Vagina (tissue), 2 donors: ENCODE results near the gene GAB2. TPM values are rescaled to one million over a fixed set of nuclear protein-coding genes. Genes with fewer than 3 reads are reported as not detected.

ENCODE experiments used
- DNase-seq, 2 donors: peaks; one replicate each; pipeline ENCODE4 v3.0.0-alpha.2; 2017; ENCODE audit errors: extremely low spot score in 2 of 2
- H3K27ac ChIP-seq: fragments of 200-600 bp; sonication (generic); one replicate; pipeline ENCODE4 v1.5.1; 2019
- H3K27me3 ChIP-seq: fragments of 200-600 bp; sonication (generic); one replicate; pipeline ENCODE4 v1.5.1; 2019
- H3K36me3 ChIP-seq, 2 donors: fragments of 200-600 bp; sonication (generic); one replicate each; pipeline ENCODE4 v1.5.1; 2017 to 2019
- H3K4me1 ChIP-seq: fragments of 200-600 bp; sonication (generic); one replicate; pipeline ENCODE4 v1.5.1; 2019
- H3K4me3 ChIP-seq, 2 donors: fragments of 200-600 bp; sonication (generic); 1 replicate in 1 of 2; 2 replicates in 1 of 2; pipeline ENCODE4 v1.5.1; 2016 to 2019
- H3K9me3 ChIP-seq: fragments of 200-600 bp; sonication (generic); one replicate; pipeline ENCODE4 v1.5.1; 2019
- POLR2A ChIP-seq, 2 donors: fragments of 450-650 bp; IDR thresholded peaks; one replicate each; pipeline ENCODE4 v1.6.1; 2017; ENCODE audit warnings: antibody characterized with exemption in 2 of 2, mild to moderate bottlenecking in 2 of 2, moderate library complexity in 2 of 2
- POLR2AphosphoS5 ChIP-seq, 2 donors: sonication (generic); formaldehyde crosslinking; IDR thresholded peaks; one replicate each; pipeline ENCODE4 v1.9.0; 2017; ENCODE audit warnings: antibody characterized with exemption in 2 of 2, mild to moderate bottlenecking in 2 of 2, low read depth in 1 of 2; ENCODE audit not compliant: insufficient read depth in 1 of 2
- intact Hi-C: fragments of 100-400 bp; cut with DNase I; formaldehyde crosslinking; loops from one replicate; pipeline ENCODE4 v1.15.1; 2023
- total RNA-seq: library from RNA; depleted of rRNA; stranded (reverse); fragments of >200 nt; gene quantifications from one replicate; pipeline ENCODE4 v1.2.3, GENCODE V29; 2016
- TF ChIP-seq, protein P1 (sequence below), 3 experiments: fragments of 450-650 bp in 2 of 3; fragments of 200-600 bp in 1 of 3; sonication (generic) in 1 of 3; IDR thresholded peaks; one replicate each; pipeline ENCODE4 v1.5.1; 2017 to 2019; ENCODE audit warnings: antibody characterized with exemption in 3 of 3, mild to moderate bottlenecking in 2 of 3, moderate library complexity in 2 of 3

Gene GAB2
- total RNA-seq, 1 donor from 2014 or later: 24.6 TPM

DNA sequence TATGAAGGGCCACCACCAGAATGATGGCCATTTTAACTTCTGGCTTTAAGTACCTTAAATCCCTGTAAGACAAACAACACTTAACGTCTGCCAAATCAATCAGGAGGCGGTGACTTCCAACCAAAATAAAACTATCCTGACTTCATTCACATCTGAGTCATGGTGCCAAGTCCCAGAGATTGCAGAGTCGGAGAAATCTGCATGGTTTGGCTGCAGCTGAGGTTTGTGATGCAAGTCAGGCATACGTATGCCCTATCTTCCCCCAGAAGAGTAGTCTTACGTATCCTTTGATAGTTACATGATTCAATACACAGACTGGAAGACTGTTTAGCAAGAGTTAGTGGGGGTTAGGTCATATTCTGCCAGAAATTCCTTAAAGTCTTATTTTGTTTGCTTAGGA, 1.7 kb upstream of the GAB2 start:
- no peaks in the 10 kb centered on the region for H3K27me3 ChIP-seq
- H3K4me1 ChIP-seq: peaks cover 43% of the 10 kb centered on the region
- TF ChIP-seq, protein P1, sequence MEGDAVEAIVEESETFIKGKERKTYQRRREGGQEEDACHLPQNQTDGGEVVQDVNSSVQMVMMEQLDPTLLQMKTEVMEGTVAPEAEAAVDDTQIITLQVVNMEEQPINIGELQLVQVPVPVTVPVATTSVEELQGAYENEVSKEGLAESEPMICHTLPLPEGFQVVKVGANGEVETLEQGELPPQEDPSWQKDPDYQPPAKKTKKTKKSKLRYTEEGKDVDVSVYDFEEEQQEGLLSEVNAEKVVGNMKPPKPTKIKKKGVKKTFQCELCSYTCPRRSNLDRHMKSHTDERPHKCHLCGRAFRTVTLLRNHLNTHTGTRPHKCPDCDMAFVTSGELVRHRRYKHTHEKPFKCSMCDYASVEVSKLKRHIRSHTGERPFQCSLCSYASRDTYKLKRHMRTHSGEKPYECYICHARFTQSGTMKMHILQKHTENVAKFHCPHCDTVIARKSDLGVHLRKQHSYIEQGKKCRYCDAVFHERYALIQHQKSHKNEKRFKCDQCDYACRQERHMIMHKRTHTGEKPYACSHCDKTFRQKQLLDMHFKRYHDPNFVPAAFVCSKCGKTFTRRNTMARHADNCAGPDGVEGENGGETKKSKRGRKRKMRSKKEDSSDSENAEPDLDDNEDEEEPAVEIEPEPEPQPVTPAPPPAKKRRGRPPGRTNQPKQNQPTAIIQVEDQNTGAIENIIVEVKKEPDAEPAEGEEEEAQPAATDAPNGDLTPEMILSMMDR (IDR thresholded peaks at IDR 0.05): no peak
- TF ChIP-seq POLR2A (IDR thresholded peaks at IDR 0.05): no peak
- TF ChIP-seq POLR2AphosphoS5 (IDR thresholded peaks at IDR 0.05; ENCODE audit: insufficient read depth in 1 of 2, low read depth in 1 of 2): no peak
- DNase-seq: peak in 1 of 2 donors; percentile 91
- intact Hi-C loops: loop anchor here (5.0 to 10.0 kb wide), 3 partner anchors 105 to 195 kb away; no protein-coding TSS in a partner anchor
- H3K27ac ChIP-seq: peak overlapping the region; percentile 98
- no peaks in the 10 kb centered on the region for H3K36me3 ChIP-seq
- H3K4me3 ChIP-seq: no peak overlapping the region
- H3K9me3 ChIP-seq: no peaks in the 10 kb centered on the region

DNA sequence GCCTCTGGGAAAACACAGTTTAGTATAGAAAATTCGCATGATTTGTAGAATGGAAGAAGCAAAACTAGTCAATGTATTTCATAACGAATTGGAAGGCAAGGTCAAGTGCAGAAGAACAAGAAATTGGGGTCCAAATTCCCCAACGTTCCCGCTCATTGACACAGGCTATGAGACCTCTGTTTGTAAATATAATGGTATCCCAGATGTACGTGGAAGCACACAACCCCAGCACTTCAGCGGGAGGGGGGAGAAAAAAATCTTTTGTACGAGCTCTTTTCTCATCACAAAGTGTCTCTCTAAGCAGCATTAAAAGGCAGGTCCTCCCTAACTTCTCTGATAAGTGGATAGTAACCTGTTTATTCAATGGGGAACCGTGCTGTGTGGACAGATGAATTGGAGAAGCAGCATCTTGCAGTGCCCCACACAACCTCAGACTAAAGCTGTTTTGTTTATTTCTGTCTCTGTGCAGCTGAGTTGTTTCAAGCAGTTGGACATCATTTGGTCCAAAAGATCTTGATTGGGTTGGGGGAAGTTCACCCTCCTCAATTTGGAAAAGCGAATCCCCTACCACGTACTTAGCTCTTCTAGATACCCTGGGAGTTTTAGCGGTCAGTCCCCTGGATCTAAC, 1.1 kb upstream of the GAB2 start:
- Histone ChIP-seq H3K27me3 (no peaks in the 10 kb centered on the region), H3K4me3 (peak overlapping the region; percentile 81 to 98), H3K27ac (peak overlapping the region; percentile 98), H3K36me3 (no peaks in the 10 kb centered on the region), H3K4me1 (peaks cover 43% of the 10 kb centered on the region), H3K9me3 (no peaks in the 10 kb centered on the region)
- TF ChIP-seq POLR2AphosphoS5 (IDR thresholded peaks at IDR 0.05; ENCODE audit: insufficient read depth in 1 of 2, low read depth in 1 of 2) (no peak), POLR2A (IDR thresholded peaks at IDR 0.05) (no peak)
- TF ChIP-seq, protein P1 (IDR thresholded peaks at IDR 0.05): no peak
- no peak for DNase-seq
- intact Hi-C loops: loop anchor here (5.0 to 10.0 kb wide), 3 partner anchors 104 to 194 kb away; no protein-coding TSS in a partner anchor

DNA sequence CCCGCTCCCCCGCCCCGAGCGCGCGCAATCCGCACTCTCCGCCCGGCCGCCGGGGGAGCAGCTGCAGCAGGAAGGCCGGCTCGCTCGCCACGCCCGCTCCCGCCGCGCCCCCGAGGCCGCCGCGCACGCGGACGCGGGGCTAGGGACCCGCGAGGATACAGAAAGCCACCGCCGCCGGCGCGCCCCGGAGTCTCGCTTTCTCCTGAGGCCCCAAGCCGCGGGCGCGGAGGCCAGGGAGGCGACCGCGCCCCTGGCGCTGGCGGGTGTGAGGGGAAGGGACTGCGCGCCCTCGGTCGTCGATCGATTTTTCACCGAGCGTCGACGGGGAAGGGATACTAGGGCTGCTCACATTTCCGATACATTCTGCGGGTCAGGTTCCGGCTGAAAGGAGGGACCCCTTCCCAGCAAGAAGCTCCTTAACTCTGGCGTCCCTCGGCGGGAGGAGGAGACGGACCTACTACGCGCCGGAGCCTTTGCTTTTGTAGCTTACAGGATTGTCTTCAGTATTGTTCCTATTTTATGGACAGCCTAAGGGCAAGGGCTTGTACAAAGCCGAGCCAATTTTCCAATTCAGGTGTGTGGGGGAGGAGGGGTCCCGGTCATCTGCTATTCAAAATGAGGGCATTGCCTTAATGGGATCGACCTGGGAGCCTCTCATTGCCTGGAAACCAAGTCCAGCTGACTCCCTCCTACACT, 416 bp upstream of the GAB2 start:
- no peaks in the 10 kb centered on the region for H3K9me3 ChIP-seq
- H3K4me3 ChIP-seq: peak overlapping the region; percentile 81 to 98
- H3K36me3 ChIP-seq: no peaks in the 10 kb centered on the region
- H3K4me1 ChIP-seq: peaks cover 50% of the 10 kb centered on the region
- H3K27me3 ChIP-seq: no peaks in the 10 kb centered on the region
- peak overlapping the region; percentile 98 for H3K27ac ChIP-seq
- DNase-seq: no peak
- intact Hi-C loops: loop anchor here (5.0 to 10.0 kb wide), 3 partner anchors 103 to 193 kb away; no protein-coding TSS in a partner anchor
- TF ChIP-seq POLR2AphosphoS5 (IDR thresholded peaks at IDR 0.05; ENCODE audit: insufficient read depth in 1 of 2, low read depth in 1 of 2): peak in 1 of 2 donors; percentile 78
- TF ChIP-seq, protein P1 (IDR thresholded peaks at IDR 0.05): peak in 1 of 3 experiments; percentile 4
- TF ChIP-seq POLR2A (IDR thresholded peaks at IDR 0.05): peak in 1 of 2 donors; percentile 78

- TF ChIP-seq POLR2A (IDR thresholded peaks at IDR 0.05) (peak in 1 of 2 donors; percentile 69), POLR2AphosphoS5 (IDR thresholded peaks at IDR 0.05; ENCODE audit: insufficient read depth in 1 of 2, low read depth in 1 of 2) (peak; percentile 27 to 93)
- TF ChIP-seq, protein P1 (IDR thresholded peaks at IDR 0.05): peak in 1 of 3 experiments; percentile 48
- Histone ChIP-seq H3K27me3 (no peaks in the 10 kb centered on the region), H3K9me3 (no peaks in the 10 kb centered on the region), H3K27ac (peak overlapping the region; percentile 98), H3K36me3 (no peaks in the 10 kb centered on the region), H3K4me1 (peaks cover 53% of the 10 kb centered on the region), H3K4me3 (peak overlapping the region; percentile 81 to 98)
- peak in 1 of 2 donors; percentile 97 for DNase-seq
- intact Hi-C loops: loop anchor here (5.0 to 10.0 kb wide), 3 partner anchors 102 to 192 kb away; no protein-coding TSS in a partner anchor
Observed at GRCh38 chr11:78416285-78417174, 1.1 kb downstream of the GAB2 start.
